ENCODE results near the gene SNIP1.
"Not testable (repeated sequence)": the region's sequence is repeated elsewhere in the genome, so short reads cannot be mapped to it uniquely, and the experiment has no call there.

The SNIP1 gene

DNA sequence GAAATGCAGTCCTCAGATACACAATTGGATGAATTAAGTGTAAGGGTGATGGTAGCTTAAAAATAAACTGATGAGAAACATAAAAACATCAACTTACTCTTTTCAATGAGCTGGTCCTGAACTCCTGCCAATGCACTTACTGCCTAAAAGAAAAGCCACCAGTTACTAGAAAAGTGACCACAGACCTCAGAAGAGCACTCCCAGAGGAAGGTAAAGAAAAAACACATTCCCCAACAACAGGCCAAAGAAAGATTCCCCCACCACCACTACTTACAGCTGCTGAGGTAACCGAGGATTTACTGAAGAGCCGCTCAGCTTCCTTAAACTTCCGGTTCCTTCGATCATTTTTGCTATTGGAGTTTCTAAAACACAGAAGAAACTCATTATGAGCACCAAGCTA lies 44.9 kb downstream of the SNIP1 start:
- no peak for DNase-seq

DNA sequence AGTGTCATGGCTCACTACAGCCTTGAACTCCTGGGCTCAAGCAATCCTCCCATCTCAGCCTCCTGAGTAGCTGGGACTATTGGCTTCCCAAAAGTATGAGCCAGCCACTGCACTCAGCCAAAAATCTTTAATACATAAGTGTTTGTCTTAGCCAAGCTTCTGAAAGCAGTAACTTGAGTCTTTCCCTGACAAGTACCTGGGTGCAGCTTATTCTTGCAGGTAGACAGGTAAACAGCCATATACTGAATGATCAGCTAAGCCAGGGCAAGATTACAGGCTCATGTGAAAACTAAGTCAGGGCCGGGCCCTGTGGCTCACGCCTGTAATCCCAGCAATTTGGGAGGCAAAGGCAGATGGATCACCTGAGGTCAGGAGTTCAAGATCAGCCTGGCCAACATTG lies 47.4 kb downstream of the SNIP1 start:
- DNase-seq, result no peak

DNA sequence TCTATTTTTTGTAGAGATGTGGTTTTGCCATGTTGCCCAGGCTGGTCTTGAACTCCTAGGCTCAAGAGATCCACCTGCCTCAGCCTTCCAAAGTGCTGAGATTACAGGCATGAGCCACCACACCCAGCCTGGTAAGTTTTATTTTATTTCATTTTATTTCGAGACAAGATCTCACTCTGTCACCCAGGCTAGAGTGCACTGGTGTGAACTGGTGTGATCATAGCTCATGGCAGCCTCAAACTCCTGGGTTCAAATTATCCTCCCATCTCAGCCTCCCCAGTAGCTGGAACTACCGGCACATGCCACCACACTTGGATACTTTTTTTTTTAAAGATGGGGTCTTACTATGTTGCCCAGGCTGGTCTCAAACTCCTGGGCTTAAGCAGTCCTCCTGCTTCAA lies 51.3 kb downstream of the SNIP1 start:
- not testable (repeated sequence) for DNase-seq

DNA sequence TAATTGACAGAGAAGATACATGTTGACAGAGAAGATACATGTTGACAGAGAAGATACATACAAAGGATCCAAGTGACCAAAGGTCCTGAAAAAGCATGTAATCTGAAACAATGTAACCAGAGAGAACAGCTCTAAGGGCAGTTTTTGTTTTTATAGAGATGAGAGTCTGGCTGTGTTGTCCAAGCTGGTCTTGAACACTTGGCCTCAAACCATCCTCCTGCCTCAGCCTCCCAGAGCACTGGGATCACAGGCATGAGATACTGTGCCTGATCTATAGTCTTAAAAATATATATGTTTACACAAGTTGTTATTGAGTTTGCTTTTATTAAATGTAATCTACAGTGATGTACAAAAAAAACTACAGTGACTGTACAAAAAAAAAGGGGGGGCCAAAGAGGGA lies 52.0 kb downstream of the SNIP1 start:
- DNase-seq, result no peak

DNA sequence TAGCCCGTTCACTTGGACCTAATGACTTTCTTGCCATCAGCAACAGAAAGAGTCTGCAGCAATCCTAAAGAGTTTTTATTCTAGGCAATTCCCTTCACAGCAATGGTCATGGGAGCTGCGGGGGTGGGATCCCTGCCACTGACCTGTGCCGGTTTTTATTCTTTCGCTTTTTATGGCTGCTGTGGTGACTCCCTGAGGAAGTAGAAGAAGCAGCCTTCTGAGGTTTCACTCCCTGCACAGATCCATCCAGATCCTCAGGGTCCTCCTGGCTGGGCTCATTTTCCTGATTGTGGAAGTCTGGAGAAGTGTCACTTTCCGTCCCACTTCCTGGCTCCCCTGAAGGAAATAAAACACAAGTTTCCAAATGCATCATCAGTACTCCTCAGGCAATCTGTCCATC lies 52.4 kb downstream of the SNIP1 start:
- DNase-seq, result no peak

DNA sequence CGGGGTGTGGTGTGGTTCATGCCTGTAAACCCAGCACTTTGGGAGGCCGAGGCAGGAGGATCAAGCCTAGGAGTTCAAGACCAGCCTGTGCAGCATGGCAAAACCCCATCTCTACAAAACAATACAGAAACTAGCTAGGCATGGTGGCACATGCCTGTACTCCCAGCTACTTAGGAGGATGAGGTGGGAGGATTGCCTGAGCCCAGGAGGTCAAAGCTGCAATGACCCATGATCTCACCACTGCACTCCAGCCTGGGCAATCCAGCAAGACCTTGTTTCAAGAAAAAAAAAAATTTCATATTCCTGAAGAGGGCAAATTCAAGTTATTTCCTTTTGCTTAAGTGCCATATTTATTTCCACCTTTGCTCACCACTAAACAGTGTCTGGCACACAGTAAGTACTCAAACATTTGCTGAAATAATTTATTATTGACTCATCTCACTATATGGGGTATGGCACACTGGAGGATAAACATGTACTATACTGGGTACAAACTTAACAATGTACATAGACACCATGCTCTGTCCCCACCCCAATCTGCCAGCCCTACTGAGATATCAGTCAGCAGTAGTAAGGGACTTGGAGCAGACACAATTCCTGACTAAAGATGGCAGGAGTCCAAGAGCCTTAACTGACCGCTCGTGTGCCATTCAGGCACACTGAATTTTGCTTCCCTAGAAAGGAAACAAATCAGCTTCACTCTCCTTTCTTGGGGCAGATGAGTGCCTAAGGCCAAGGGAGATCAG lies 55.0 kb downstream of the SNIP1 start:
- no peak for DNase-seq

DNA sequence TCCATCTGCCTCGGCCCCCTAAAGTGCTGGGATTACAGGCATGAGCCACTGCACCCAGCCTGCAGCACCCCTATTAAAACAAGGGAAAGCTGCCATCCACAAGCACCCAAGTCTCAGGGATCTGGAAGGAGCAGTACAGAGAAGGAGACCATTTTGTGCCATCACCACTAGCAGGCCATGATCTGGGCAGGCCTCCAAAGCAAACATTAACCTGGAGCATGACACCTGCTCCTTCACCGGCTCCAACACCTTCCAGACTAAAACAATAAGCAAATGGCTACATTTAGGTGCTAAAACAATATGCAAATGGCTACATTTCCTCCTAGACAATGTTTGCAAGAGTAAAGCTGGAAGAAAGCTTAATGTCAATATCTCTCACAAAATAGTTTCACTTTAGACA lies 56.3 kb downstream of the SNIP1 start:
- no peak for DNase-seq

DNA sequence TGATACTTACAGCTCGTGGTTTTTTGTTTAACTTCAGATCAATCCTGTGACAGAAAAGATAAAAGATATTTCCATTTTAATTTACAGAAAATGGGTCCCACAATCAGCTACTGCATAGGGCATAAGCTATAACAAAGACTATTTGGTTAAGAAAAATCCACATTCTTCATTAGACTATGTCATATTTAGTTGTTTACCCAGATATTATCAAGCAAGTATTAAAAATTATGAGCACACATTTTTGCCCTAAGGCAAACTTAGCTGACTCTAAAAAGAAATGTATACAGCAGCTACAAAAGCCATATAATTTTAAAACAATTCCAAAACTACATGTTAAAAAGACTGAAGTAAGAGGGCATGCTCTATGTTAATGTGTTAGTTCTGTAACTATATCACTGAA lies 58.2 kb downstream of the SNIP1 start:
- DNase-seq, result no peak

DNA sequence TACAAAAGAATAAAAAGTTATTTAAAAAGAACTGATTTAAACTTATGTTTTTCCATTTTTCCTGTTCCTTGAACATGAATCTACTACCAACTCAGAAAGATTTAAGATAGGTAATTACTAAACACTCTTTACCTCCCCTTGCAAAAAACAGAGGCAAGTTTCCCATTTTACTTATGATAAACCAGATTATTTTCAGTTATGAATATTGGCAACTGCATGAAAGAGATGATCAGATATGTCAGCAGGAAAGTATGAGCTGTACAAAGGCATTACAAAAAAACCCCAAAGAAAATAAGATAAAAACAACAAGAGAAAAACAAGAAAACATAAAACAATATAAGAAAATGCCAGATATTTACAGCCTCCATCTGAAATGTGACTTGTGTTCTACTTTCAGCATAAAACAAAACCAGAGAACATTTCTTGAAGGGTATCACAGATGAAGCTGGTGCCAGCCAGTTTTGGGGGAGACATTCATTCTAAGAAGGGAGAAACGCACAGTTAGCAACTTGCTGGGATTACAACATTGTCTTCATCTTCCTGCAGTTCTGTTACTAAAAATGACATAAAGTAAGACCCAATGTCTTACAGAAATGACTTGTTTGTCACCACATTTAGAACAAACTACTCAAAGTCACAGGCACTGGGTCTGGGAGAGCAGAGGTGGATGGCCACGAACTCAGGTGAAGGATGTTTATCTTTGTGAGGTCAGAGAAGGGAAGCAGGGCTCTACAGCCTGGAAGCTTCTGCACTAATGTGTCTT lies 60.6 kb downstream of the SNIP1 start:
- DNase-seq, result no peak

DNA sequence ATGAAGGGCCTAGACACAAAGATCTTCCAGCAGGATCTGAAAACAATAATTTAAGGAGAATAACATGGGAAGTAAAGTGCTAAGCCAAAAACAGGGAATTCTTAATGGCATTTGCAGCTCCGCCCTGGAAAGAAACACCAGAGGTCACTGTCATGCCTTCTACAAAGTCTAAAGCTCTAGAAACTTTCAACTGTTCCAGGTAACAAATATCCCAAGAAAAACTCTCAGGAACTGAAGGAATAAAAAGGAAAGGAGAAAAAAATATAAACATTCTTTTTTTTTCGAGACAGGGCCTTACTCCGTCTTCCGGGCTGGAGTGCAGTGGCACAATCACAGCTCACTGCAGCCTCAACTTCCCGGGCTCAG lies 66.5 kb downstream of the SNIP1 start:
- DNase-seq, result no peak

DNA sequence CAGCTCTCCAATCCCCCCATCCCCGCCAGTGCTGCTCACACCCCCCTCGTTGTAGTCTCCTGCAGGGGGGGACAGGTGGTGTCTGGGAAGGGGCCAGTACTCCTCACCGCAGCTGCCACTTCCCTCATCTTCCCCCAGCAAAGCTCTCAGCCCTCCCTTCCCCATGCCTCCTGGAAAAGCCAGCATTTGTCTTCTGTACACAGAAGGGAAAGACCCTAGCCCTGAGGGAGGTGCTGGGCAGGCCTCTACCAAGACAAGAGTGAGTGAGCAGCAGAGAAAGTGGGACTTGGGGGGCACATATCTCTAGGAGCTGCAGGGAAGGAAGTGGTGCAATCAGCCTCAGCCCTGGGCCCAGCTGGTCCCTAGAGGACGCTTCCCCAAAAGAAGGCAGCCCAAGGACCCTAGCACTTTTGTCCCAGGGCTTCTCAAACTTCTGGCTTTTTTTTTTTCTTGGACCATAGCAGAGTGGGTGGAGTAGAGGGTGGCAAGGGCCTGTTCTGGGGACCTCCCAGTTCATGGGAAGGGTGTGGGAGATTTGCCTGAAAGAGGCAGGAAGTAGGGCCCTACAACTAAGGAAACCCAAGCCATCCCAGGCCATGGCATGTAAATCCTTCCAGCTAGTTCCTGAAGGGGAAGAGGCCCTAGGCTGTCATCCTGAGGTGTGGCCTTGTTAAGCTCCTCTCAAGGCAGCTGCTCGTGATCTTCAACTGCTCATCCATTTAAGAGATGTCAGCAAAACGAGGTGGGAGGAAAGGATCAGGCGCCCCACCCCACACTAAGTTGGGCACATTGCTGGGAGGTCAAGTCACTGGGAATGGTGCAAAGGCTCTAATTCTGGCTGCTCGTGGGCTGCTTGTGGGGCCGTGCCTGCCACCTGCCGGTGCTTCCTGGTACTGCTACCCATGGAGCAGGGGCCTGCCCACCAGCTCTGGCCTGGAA lies 67.1 kb downstream of the SNIP1 start:
- DNase-seq, result peak; percentile 36

DNA sequence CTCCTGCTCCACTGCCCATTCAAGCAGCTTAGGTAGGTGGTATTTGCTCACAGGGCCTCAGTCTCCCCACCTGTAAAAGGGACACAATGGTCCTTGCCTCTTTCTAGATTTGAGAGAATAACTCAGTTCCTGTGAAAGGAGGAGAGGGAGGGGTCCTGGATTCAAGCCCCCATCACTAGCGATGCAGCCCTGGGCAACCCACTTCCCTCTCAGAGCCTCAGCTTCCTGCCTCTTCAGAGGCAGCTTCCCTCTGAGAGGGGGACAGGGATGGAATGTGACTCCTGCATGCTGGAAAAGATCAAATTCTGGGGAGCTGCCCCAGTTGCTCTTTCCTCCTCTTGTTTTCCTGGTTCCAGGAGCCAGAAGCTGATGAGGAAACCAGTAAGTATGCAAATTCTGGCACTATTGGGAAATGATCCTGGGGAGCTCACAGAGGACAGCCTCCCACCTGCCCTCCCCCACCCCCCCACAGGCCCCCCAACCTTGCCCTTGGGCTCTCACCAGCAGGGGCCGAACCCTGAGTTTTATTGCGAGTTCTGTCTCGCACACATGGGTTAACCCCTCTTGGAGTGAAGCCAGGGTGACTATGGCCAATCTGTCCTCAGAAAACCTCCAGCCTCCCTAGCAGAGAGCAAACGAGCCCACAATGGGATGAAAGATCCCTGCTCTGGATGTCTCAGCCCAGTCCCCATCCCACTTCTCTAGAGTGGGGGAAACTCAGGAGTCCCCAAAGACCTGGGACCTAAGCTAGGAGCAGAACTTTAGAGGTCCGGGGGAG lies 68.0 kb downstream of the SNIP1 start:
- no peak for DNase-seq

Measured in NK-92 treated with Interleukin-12 subunit alpha and Interleukin-12 subunit beta, amount 100 ng/mL, for 24 hours (cell line).